IMR-90 (cell line): ENCODE data around the gene SLC12A1. TPM values are rescaled to one million over a fixed set of nuclear protein-coding genes. Genes with fewer than 3 reads are reported as not detected.

Experiments
- ATAC-seq: fragments of 200-7000 bp; cut with Tn5 transposase; 2 replicates; pipeline ENCODE4 v1.9.1; 2020; ENCODE audit warnings: low read depth, mild to moderate bottlenecking, moderate library complexity
- BruUV-seq: library from RNA; stranded (reverse); fragments of 400-500 nt; replicated peaks from 2 replicates; lab custom pipeline; 2021; lab: Mats Ljungman, UMichigan
- CTCF ChIA-PET: fragments of 300-600 bp; formaldehyde crosslinking; extraction: SDS; loops from one replicate; lab custom pipeline; 2021; ENCODE audit warnings: antibody characterized with exemption; lab: Yijun Ruan, JAX
- POLR2A ChIA-PET: fragments of 300-600 bp; sonication (Branson Sonifier 250); formaldehyde crosslinking; loops from one replicate; lab custom pipeline; 2022; ENCODE audit warnings: antibody characterized with exemption; ENCODE audit not compliant: unreplicated experiment; lab: Charles Lee
- DNase-seq: peaks from one replicate; pipeline ENCODE4 v3.0.0; 2013
- H2AFZ ChIP-seq: replicated peaks from 2 replicates; pipeline ENCODE3; 2013; ENCODE audit warnings: low read length, mild to moderate bottlenecking; ENCODE audit not compliant: poor library complexity
- H2AK5ac ChIP-seq: 2 replicates; pipeline ENCODE4 v1.6.1; 2013; ENCODE audit warnings: low read depth, low read length, inconsistent platforms
- H2AK9ac ChIP-seq: replicated peaks from 2 replicates; pipeline ENCODE3; 2013; ENCODE audit warnings: mild to moderate bottlenecking, low read depth, low read length, moderate library complexity; ENCODE audit not compliant: poor library complexity
- H2BK120ac ChIP-seq: 2 replicates; pipeline ENCODE4 v1.6.1; 2013; ENCODE audit warnings: low read depth, low read length, inconsistent platforms
- H2BK15ac ChIP-seq: 3 replicates; pipeline ENCODE4 v1.6.1; 2013; ENCODE audit warnings: low read depth, low read length, inconsistent platforms
- H2BK20ac ChIP-seq: 2 replicates; pipeline ENCODE4 v1.6.1; 2013; ENCODE audit warnings: low read depth, mild to moderate bottlenecking, inconsistent platforms, low read length, moderate library complexity
- H2BK5ac ChIP-seq: 2 replicates; pipeline ENCODE4 v1.6.1; 2013; ENCODE audit warnings: mild to moderate bottlenecking, low read depth, low read length, inconsistent platforms; ENCODE audit not compliant: poor library complexity, severe bottlenecking
- H3K14ac ChIP-seq: replicated peaks from 2 replicates; pipeline ENCODE4 v1.6.1; 2013; ENCODE audit warnings: low read depth, low read length, inconsistent platforms
- H3K18ac ChIP-seq: 2 replicates; pipeline ENCODE4 v1.6.1; 2013; ENCODE audit warnings: low read depth, low read length, control low read depth
- H3K23ac ChIP-seq: 2 replicates; pipeline ENCODE4 v1.6.1; 2013; ENCODE audit warnings: low read depth, low read length, inconsistent platforms
- H3K27ac ChIP-seq: 2 replicates; pipeline ENCODE4 v1.5.1; 2013; ENCODE audit warnings: mild to moderate bottlenecking, control low read depth, low read length; ENCODE audit not compliant: insufficient read depth
- H3K27me3 ChIP-seq: 2 replicates; pipeline ENCODE4 v1.6.1; 2013; ENCODE audit warnings: low read length; ENCODE audit not compliant: control insufficient read depth, insufficient read depth
- H3K36me3 ChIP-seq: 2 replicates; pipeline ENCODE4 v1.6.1; 2013; ENCODE audit warnings: low read length, mixed read lengths; ENCODE audit not compliant: control insufficient read depth, insufficient read depth
- H3K4ac ChIP-seq: 2 replicates; pipeline ENCODE4 v1.6.1; 2013; ENCODE audit warnings: low read depth, low read length, inconsistent platforms
- H3K4me1 ChIP-seq: 2 replicates; pipeline ENCODE4 v1.6.1; 2013; ENCODE audit warnings: low read length, mixed read lengths; ENCODE audit not compliant: control insufficient read depth, insufficient read depth
- H3K4me2 ChIP-seq: 2 replicates; pipeline ENCODE4 v1.6.1; 2013; ENCODE audit warnings: low read depth, mild to moderate bottlenecking, control low read depth, low read length, moderate library complexity
- H3K4me3 ChIP-seq: 2 replicates; pipeline ENCODE4 v1.5.1; 2013; ENCODE audit warnings: low read depth, mild to moderate bottlenecking, control low read depth, low read length, moderate library complexity; ENCODE audit not compliant: insufficient read depth
- H3K56ac ChIP-seq: 2 replicates; pipeline ENCODE4 v1.6.1; 2013; ENCODE audit warnings: low read length, inconsistent platforms; ENCODE audit not compliant: insufficient read depth; ENCODE audit errors: extremely low read depth
- H3K79me1 ChIP-seq, 2 experiments: 2 replicates each; pipeline ENCODE4 v1.6.1; 2013; ENCODE audit warnings: low read length in 2 of 2, inconsistent platforms in 1 of 2, low read depth in 1 of 2
- H3K9ac ChIP-seq: 2 replicates; pipeline ENCODE4 v1.6.1; 2013; ENCODE audit warnings: low read depth, low read length, control low read depth
- H3K9me1 ChIP-seq: 2 replicates; pipeline ENCODE4 v1.6.1; 2013; ENCODE audit warnings: low read length, inconsistent platforms; ENCODE audit not compliant: insufficient read depth
- H3K9me3 ChIP-seq: 2 replicates; pipeline ENCODE4 v1.6.1; 2013; ENCODE audit warnings: low read length; ENCODE audit not compliant: control insufficient read depth, insufficient read depth
- H4K20me1 ChIP-seq: 2 replicates; pipeline ENCODE4 v1.6.1; 2013; ENCODE audit warnings: low read length, inconsistent platforms; ENCODE audit not compliant: insufficient read depth
- H4K5ac ChIP-seq: 2 replicates; pipeline ENCODE4 v1.6.1; 2013; ENCODE audit warnings: mild to moderate bottlenecking, low read depth, low read length, control low read depth
- H4K8ac ChIP-seq, 2 experiments: 2 replicates each; pipeline ENCODE4 v1.6.1; 2013; ENCODE audit warnings: low read depth in 2 of 2, low read length in 2 of 2, control low read depth in 1 of 2, inconsistent platforms in 1 of 2
- H4K91ac ChIP-seq: 2 replicates; pipeline ENCODE4 v1.6.1; 2013; ENCODE audit warnings: low read depth, low read length, inconsistent platforms; ENCODE audit not compliant: insufficient read depth
- BHLHE40 ChIP-seq: fragments of 150-350 bp; IDR thresholded peaks from 2 replicates; pipeline ENCODE4 v1.6.1; 2016; ENCODE audit warnings: mild to moderate bottlenecking, low read depth, low read length
- CEBPB ChIP-seq: IDR thresholded peaks from 2 replicates; pipeline ENCODE4 v1.6.1; 2012; ENCODE audit warnings: low read depth, low read length, improper control_type of control experiment
- CHD1 ChIP-seq: IDR thresholded peaks from 2 replicates; pipeline ENCODE4 v1.6.1; 2012; ENCODE audit warnings: low read depth, low read length, improper control_type of control experiment
- CTCF ChIP-seq: conservative IDR thresholded peaks from 2 replicates; pipeline ENCODE4 v1.5.1; 2012; ENCODE audit warnings: mild to moderate bottlenecking, low read depth, low read length, improper control_type of control experiment
- ELK1 ChIP-seq: fragments of 150-350 bp; IDR thresholded peaks from 2 replicates; pipeline ENCODE4 v1.6.1; 2016; ENCODE audit warnings: low read depth, mild to moderate bottlenecking, low read length, moderate library complexity, borderline replicate concordance
- MAFK ChIP-seq: IDR thresholded peaks from 2 replicates; pipeline ENCODE4 v1.6.1; 2012; ENCODE audit warnings: low read depth, low read length, improper control_type of control experiment
- MAZ ChIP-seq: IDR thresholded peaks from 2 replicates; pipeline ENCODE4 v1.6.1; 2012; ENCODE audit warnings: low read depth, mild to moderate bottlenecking, low read length, improper control_type of control experiment, moderate library complexity, borderline replicate concordance
- MXI1 ChIP-seq: IDR thresholded peaks from 2 replicates; pipeline ENCODE4 v1.6.1; 2012; ENCODE audit warnings: low read depth, mild to moderate bottlenecking, low read length, moderate library complexity, borderline replicate concordance
- NFE2L2 ChIP-seq: fragments of 150-350 bp; IDR thresholded peaks from 2 replicates; pipeline ENCODE4 v1.6.1; 2016; ENCODE audit warnings: low read depth, mild to moderate bottlenecking, low read length
- RAD21 ChIP-seq: IDR thresholded peaks from 2 replicates; pipeline ENCODE4 v1.6.1; 2012; ENCODE audit warnings: low read length, improper control_type of control experiment
- USF2 ChIP-seq: fragments of 150-350 bp; IDR thresholded peaks from 2 replicates; pipeline ENCODE4 v1.6.1; 2017; ENCODE audit warnings: mild to moderate bottlenecking, antibody characterized with exemption, low read length, low read depth
- WGBS, 2 experiments: methylation state at CpG; one replicate each; pipeline versions ENCODE4 v1.1.5 to v1.1.7; 2013; ENCODE audit warnings: missing lambda C conversion rate in 2 of 2; ENCODE audit not compliant: insufficient read length in 1 of 2; ENCODE audit errors: extremely low coverage in 2 of 2; 5-methylcytosine and 5-hydroxymethylcytosine counted together
- dilution Hi-C: fragments of 300-500 bp; cut with HindIII; formaldehyde crosslinking; loops from one replicate; pipeline ENCODE4 v1.14.3; 2018; ENCODE audit warnings: low sequenced_read_pairs; ENCODE audit not compliant: unreplicated experiment
- in situ Hi-C: fragments of 300-500 bp; cut with MboI; formaldehyde crosslinking; loops from 3 replicates; pipeline ENCODE4 v1.14.3; 2019; ENCODE audit warnings: low sequenced_read_pairs, inconsistent platforms, mixed read lengths
- intact Hi-C: fragments of 100-400 bp; cut with micrococcal nuclease; formaldehyde crosslinking; loops from 2 replicates; pipeline ENCODE4 v1.10.0; 2022
- polyA plus RNA-seq, 3 experiments: library from polyadenylated mRNA; depleted of rRNA; stranded (reverse); fragments of >200 nt; gene quantifications; 2 replicates each; pipeline ENCODE4 v1.2.3, GENCODE V29; 2012; ENCODE audit warnings: low replicate concordance in 1 of 3
- total RNA-seq: library from RNA; depleted of rRNA; stranded (reverse); fragments of >200 nt; gene quantifications from 2 replicates; pipeline ENCODE4 v1.2.3, GENCODE V29; 2012

SLC12A1 gene
- total and polyA plus RNA-seq, 2 of the 4 experiments (the other 2 are of a cell fraction), result not detected

DNA sequence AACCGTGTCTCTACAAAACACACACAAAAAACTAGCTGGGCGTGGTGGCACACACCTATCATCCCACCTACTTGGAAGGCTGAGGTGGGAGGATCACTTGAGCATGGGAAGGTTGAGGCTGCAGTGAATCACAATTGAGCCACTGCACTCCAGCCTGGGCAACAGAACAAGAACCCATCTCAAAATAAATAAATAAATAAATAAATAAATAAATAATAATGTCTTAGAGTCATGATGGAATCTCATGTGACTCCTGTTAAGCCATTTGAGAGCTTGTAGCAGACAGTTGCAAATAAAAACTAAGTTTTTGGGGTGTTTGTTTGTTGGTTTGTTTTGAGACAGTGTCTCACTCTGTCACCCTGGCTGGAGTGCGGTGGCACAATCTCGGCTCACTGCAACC, 33.2 kb downstream of the SLC12A1 start:
- H3K4me2 ChIP-seq, result no peak overlapping the region
- CTCF ChIA-PET, result no interaction called here
- H3K4ac ChIP-seq, result no peak overlapping the region
- no TSS peak for BruUV-seq
- no peak overlapping the region for H3K27ac ChIP-seq
- no peak overlapping the region for H2BK5ac ChIP-seq
- no peaks in the 10 kb centered on the region for H3K36me3 ChIP-seq
- H2AFZ ChIP-seq, result no peak overlapping the region
- no peak overlapping the region for H3K4me3 ChIP-seq
- 100% methylated on average over 2 of the region's 4 CpGs; no CpG with 5 or more reads in 1 of the 2 experiments for WGBS, 2 experiments
- no peak overlapping the region for H2BK20ac ChIP-seq
- no peaks in the 10 kb centered on the region for H3K4me1 ChIP-seq
- in situ Hi-C loops (no loop called here), dilution Hi-C loops (no loop called here), intact Hi-C loops (no loop called here)
- H3K27me3 ChIP-seq, result no peaks in the 10 kb centered on the region
- H3K9me3 ChIP-seq, result no peaks in the 10 kb centered on the region
- no peak overlapping the region for H4K91ac ChIP-seq
- POLR2A ChIA-PET, result interaction anchor here (0.6 kb wide), 1 partner anchor 1949 kb away, joined by 4 read pairs; no protein-coding TSS in a partner anchor
- no peak overlapping the region for H3K18ac ChIP-seq
- H3K9me1 ChIP-seq, result no peaks in the 10 kb centered on the region
- DNase-seq, result no peak
- no peak overlapping the region for H3K56ac ChIP-seq
- no peaks in the 10 kb centered on the region for H3K79me1 ChIP-seq
- H2AK9ac ChIP-seq, result no peak overlapping the region
- H4K20me1 ChIP-seq, result no peaks in the 10 kb centered on the region
- H2AK5ac ChIP-seq, result no peak overlapping the region
- no peak overlapping the region for H2BK15ac ChIP-seq
- no peak overlapping the region for H3K23ac ChIP-seq
- no peak for ATAC-seq
- TF ChIP-seq CEBPB (no peak), USF2 (no peak), MAFK (no peak), ELK1 (no peak), MXI1 (no peak), BHLHE40 (no peak), CHD1 (no peak), NFE2L2 (no peak), CTCF (no peak), MAZ (no peak), RAD21 (no peak)
- H4K5ac ChIP-seq, result no peak overlapping the region
- H3K14ac ChIP-seq, result no peak overlapping the region
- no peak overlapping the region for H4K8ac ChIP-seq
- H3K9ac ChIP-seq, result no peak overlapping the region
- no peak overlapping the region for H2BK120ac ChIP-seq
